ENCODE data around the gene PEX3.

- TF ChIP-seq CTCF (IDR thresholded peaks at IDR 0.05) (no peak), TEAD4 (CRISPR knock-in tag; IDR thresholded peaks at IDR 0.05) (no peak), GTF2I (CRISPR knock-in tag; conservative IDR thresholded peaks at IDR 0.05) (no peak), NR3C1 (CRISPR knock-in tag; conservative IDR thresholded peaks at IDR 0.05; ENCODE audit: low read depth) (no peak), ESRRA (CRISPR knock-in tag; IDR thresholded peaks at IDR 0.05; ENCODE audit: borderline replicate concordance) (no peak), CREB1 (CRISPR knock-in tag; IDR thresholded peaks at IDR 0.05) (no peak), E2F1 (CRISPR knock-in tag; IDR thresholded peaks at IDR 0.05) (no peak), AR (CRISPR knock-in tag; IDR thresholded peaks at IDR 0.05) (no peak), STAT6 (CRISPR knock-in tag; conservative IDR thresholded peaks at IDR 0.05; ENCODE audit: low read depth) (no peak), JUN (CRISPR knock-in tag; IDR thresholded peaks at IDR 0.05) (no peak), TP53 (CRISPR knock-in tag; IDR thresholded peaks at IDR 0.05) (no peak)
Measured at GRCh38 chr6:143490775-143491174, 40.2 kb downstream of the PEX3 start.

Data from WTC11 (cell line).